Neutrophil (primary cell): ENCODE results near the gene UMAD1.

Source experiments
- H3K27ac ChIP-seq: fragments of 200-600 bp; sonication (generic); 2 replicates; pipeline ENCODE4 v1.5.1; 2016; ENCODE audit warnings: mild to moderate bottlenecking, moderate library complexity
- H3K27me3 ChIP-seq: fragments of 200-600 bp; sonication (generic); 2 replicates; pipeline ENCODE4 v1.6.0; 2016; ENCODE audit warnings: mild to moderate bottlenecking
- H3K36me3 ChIP-seq: fragments of 200-600 bp; sonication (generic); 2 replicates; pipeline ENCODE4 v1.5.1; 2017
- H3K4me1 ChIP-seq, 2 experiments: fragments of 200-600 bp in 1 of 2; sonication (generic) in 1 of 2; 1 replicate in 1 of 2; 2 replicates in 1 of 2; pipeline versions ENCODE4 v1.5.1 to v1.6.1; 2013 to 2016; ENCODE audit warnings: low read depth in 1 of 2, low read length in 1 of 2, mild to moderate bottlenecking in 1 of 2, moderate library complexity in 1 of 2; ENCODE audit not compliant: control insufficient read depth in 1 of 2, insufficient read depth in 1 of 2
- H3K4me3 ChIP-seq, 2 experiments: fragments of 200-600 bp in 1 of 2; sonication (generic) in 1 of 2; 1 replicate in 1 of 2; 2 replicates in 1 of 2; pipeline ENCODE4 v1.5.1; 2013 to 2016; ENCODE audit warnings: low read depth in 1 of 2, low read length in 1 of 2, mild to moderate bottlenecking in 1 of 2, moderate library complexity in 1 of 2
- H3K9me3 ChIP-seq: fragments of 200-600 bp; sonication (generic); 2 replicates; pipeline ENCODE4 v1.5.1; 2016
- TF ChIP-seq, protein P1 (sequence below): fragments of 200-600 bp; sonication (generic); IDR thresholded peaks from 2 replicates; pipeline ENCODE4 v1.5.1; 2016; ENCODE audit warnings: antibody characterized with exemption

Gene UMAD1

DNA sequence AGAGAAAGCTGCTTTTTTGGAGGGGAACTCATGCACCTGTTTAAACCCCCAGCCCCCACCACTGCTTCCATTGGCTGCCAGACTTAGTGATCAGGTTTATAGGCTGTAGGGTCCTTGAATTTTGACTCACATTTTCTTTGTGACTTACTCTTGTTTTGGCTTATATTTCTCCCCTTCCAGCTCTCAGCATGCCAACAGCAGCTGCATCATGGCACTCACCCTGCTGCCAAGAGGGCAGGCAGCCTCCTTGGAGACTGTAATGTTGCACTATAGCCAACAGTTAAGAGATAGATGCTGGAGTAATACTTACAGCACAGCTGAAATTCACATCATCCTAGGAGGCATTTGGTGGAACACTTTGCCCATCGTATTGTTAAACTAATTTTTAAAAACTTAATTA, 230.0 kb downstream of the UMAD1 start:
- H3K36me3 ChIP-seq = no peaks in the 10 kb centered on the region
- no peak overlapping the region for H3K27ac ChIP-seq
- H3K4me1 ChIP-seq = peaks cover 15 to 16% of the 10 kb centered on the region in 2 experiments
- H3K27me3 ChIP-seq = no peaks in the 10 kb centered on the region
- TF ChIP-seq, protein P1, sequence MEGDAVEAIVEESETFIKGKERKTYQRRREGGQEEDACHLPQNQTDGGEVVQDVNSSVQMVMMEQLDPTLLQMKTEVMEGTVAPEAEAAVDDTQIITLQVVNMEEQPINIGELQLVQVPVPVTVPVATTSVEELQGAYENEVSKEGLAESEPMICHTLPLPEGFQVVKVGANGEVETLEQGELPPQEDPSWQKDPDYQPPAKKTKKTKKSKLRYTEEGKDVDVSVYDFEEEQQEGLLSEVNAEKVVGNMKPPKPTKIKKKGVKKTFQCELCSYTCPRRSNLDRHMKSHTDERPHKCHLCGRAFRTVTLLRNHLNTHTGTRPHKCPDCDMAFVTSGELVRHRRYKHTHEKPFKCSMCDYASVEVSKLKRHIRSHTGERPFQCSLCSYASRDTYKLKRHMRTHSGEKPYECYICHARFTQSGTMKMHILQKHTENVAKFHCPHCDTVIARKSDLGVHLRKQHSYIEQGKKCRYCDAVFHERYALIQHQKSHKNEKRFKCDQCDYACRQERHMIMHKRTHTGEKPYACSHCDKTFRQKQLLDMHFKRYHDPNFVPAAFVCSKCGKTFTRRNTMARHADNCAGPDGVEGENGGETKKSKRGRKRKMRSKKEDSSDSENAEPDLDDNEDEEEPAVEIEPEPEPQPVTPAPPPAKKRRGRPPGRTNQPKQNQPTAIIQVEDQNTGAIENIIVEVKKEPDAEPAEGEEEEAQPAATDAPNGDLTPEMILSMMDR = no peak
- H3K4me3 ChIP-seq = no peak overlapping the region
- no peaks in the 10 kb centered on the region for H3K9me3 ChIP-seq

DNA sequence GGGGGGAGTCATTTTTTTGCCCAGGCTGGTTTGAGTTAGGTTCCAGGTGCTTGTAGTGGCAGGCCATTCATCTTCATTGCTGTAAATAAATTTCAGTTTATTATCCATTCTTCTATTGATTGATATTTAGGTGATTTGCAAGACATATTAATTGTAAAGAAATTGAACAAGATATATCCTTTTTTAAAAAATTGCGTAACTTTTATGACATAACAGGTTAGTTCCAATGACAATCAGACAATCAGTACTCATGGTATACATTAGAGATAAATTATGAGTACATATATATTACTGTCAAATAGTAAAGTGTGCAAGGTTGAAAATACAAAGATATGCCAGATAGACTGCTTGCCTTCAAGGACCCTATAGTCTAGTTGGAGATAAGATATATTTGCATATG, 235.9 kb downstream of the UMAD1 start:
- H3K27me3 ChIP-seq = no peaks in the 10 kb centered on the region
- no peaks in the 10 kb centered on the region for H3K4me1 ChIP-seq
- H3K9me3 ChIP-seq = no peaks in the 10 kb centered on the region
- no peak overlapping the region for H3K27ac ChIP-seq
- TF ChIP-seq, protein P1 = no peak
- no peaks in the 10 kb centered on the region for H3K36me3 ChIP-seq
- no peak overlapping the region for H3K4me3 ChIP-seq

DNA sequence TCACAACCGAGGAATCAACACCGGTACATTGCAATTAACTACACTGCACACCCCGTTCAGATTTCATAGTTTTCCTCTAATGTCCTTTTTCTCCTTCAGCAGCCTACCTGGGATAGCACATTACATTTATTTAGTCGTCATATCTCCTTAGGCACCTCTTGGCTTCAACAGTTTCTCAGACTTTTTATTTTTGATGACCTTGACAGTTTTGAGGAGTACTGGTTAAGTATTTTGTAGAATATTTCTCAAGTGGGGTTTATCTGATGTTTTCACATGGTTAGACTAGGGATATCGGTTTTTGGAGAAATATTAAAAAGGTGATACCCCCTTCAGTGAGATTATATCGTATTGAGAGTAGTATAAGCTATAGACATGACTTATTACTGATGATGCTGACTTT, 241.0 kb downstream of the UMAD1 start:
- H3K27me3 ChIP-seq = no peaks in the 10 kb centered on the region
- H3K4me1 ChIP-seq = no peaks in the 10 kb centered on the region
- H3K27ac ChIP-seq = no peak overlapping the region
- TF ChIP-seq, protein P1 = no peak
- H3K4me3 ChIP-seq = no peak overlapping the region
- no peaks in the 10 kb centered on the region for H3K36me3 ChIP-seq
- H3K9me3 ChIP-seq = no peaks in the 10 kb centered on the region

DNA sequence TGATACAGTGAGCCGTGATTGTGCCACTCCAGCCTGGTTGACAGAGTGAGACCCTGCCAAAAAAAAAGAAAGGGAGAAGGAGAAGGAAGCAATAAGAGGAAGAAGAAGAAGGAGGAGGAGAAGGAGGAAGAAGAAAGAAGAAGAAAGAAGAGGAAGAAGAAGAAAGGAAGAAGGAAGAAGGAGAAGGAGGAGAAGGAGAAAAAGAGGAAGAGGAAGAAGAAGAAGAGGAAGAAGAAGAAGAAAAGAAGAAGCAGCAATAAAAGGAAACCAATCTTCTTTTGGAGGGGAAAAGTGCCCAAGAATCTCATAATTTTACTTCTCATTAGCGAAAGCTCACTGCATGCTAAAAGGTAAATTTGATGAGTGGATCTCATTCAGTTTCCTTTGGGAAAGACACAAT, 242.3 kb downstream of the UMAD1 start:
- Histone ChIP-seq H3K27ac (peak overlapping the region; percentile 73), H3K27me3 (no peaks in the 10 kb centered on the region), H3K36me3 (no peaks in the 10 kb centered on the region), H3K4me3 (no peak overlapping the region), H3K9me3 (no peaks in the 10 kb centered on the region), H3K4me1 (no peaks in the 10 kb centered on the region)
- TF ChIP-seq, protein P1 = no peak

DNA sequence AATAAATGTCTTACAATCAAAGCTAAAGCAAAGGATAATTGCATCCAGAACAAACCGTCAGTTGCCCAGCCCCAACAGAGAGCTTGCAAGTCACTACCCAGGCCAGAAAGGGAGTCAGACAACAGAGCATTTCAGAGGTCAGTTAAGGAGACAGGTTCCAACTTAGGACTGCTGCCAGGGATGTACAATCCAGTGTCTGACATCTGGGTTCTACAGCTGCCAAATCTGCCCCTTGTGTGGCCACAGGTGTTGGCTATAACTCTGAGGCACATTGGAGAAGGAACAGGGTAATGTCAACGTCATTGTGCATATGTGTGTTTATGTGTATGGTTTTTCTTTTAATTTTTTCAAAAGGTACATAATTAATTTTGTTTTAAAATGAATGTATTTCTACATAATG, 242.8 kb downstream of the UMAD1 start:
- no peaks in the 10 kb centered on the region for H3K36me3 ChIP-seq
- peak overlapping the region; percentile 73 for H3K27ac ChIP-seq
- no peaks in the 10 kb centered on the region for H3K9me3 ChIP-seq
- TF ChIP-seq, protein P1 = no peak
- H3K4me3 ChIP-seq = no peak overlapping the region
- no peaks in the 10 kb centered on the region for H3K27me3 ChIP-seq
- no peaks in the 10 kb centered on the region for H3K4me1 ChIP-seq

DNA sequence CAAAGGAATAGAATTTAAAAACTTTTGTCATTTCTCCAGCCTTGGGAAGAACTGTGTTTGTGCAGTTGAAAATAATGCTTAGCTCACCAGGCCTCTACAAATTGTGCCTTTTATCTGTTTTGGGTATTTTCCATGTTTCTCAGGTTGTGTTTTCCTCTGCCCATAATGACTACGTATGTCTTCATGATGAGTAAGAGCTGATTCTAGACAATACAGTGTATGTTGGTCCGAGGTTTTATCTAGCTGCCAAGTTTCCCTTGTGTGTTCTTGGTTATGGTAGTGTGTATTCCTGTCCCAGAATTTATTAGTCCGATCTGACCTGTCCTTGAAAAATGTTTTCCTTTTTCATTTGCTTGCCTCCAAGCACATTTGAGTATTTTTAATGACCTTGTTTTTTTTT, 244.3 kb downstream of the UMAD1 start:
- TF ChIP-seq, protein P1 = no peak
- no peak overlapping the region for H3K4me3 ChIP-seq
- H3K4me1 ChIP-seq = no peaks in the 10 kb centered on the region
- H3K36me3 ChIP-seq = no peaks in the 10 kb centered on the region
- no peaks in the 10 kb centered on the region for H3K9me3 ChIP-seq
- H3K27ac ChIP-seq = no peak overlapping the region
- no peaks in the 10 kb centered on the region for H3K27me3 ChIP-seq
